SK-N-SH (cell line): ENCODE measurements around the gene MAP3K7. TPM values are rescaled to one million over a fixed set of nuclear protein-coding genes. Genes with fewer than 3 reads are reported as not detected.

ENCODE experiments used
- CTCF ChIA-PET: fragments of 300-600, 350-600 bp; formaldehyde crosslinking; extraction: SDS; loops from one replicate; lab custom pipeline; 2021; lab: Yijun Ruan, JAX
- POLR2A ChIA-PET: fragments of 350-600 bp; sonication (Branson Sonifier 250); formaldehyde crosslinking; extraction: SDS; loops from one replicate; lab custom pipeline; 2020; ENCODE audit warnings: antibody characterized with exemption, inconsistent platforms; lab: Yijun Ruan, JAX
- DNase-seq: peaks from one replicate; pipeline ENCODE4 v3.0.0; 2012
- H2AFZ ChIP-seq: fragments of 200-600 bp; sonication (generic); 2 replicates; pipeline ENCODE4 v1.8.1; 2016; ENCODE audit warnings: antibody characterized with exemption, mild to moderate bottlenecking, low read depth
- H3F3A ChIP-seq: fragments of 200-600 bp; sonication (generic); replicated peaks from 2 replicates; pipeline ENCODE3; 2016; ENCODE audit warnings: antibody characterized with exemption, mild to moderate bottlenecking; ENCODE audit not compliant: insufficient read depth
- H3K27ac ChIP-seq, 2 experiments: fragments of 200-500 bp in 1 of 2; fragments of 200-600 bp in 1 of 2; sonication (Bioruptor generic) in 1 of 2; sonication (generic), shearing (Covaris generic) in 1 of 2; 2 replicates each; pipeline versions ENCODE4 v1.5.1 to v1.6.1; 2014 to 2016; ENCODE audit warnings: low read depth in 2 of 2, inconsistent platforms in 1 of 2, low read length in 1 of 2, mild to moderate bottlenecking in 1 of 2, mixed read lengths in 1 of 2
- H3K27me3 ChIP-seq: fragments of 200-600 bp; sonication (generic), shearing (Covaris generic); 2 replicates; pipeline ENCODE4 v1.6.1; 2016; ENCODE audit warnings: mixed run types; ENCODE audit not compliant: insufficient read depth
- H3K36me3 ChIP-seq, 2 experiments: fragments of 200-500 bp in 1 of 2; fragments of 200-600 bp in 1 of 2; sonication (Bioruptor generic) in 1 of 2; sonication (generic) in 1 of 2; replicated peaks in 1 of 2; 2 replicates each; pipeline versions ENCODE3 to v1.5.1; 2014 to 2016; ENCODE audit warnings: low read length in 1 of 2, mild to moderate bottlenecking in 1 of 2; ENCODE audit not compliant: insufficient read depth in 2 of 2, control insufficient read depth in 1 of 2
- H3K4me1 ChIP-seq, 2 experiments: fragments of 200-500 bp in 1 of 2; fragments of 200-600 bp in 1 of 2; sonication (Bioruptor generic) in 1 of 2; sonication (generic), shearing (Covaris generic) in 1 of 2; 2 replicates each; pipeline versions ENCODE4 v1.5.1 to v1.6.1; 2014 to 2016; ENCODE audit warnings: low read depth in 1 of 2, low read length in 1 of 2, mixed run types in 1 of 2; ENCODE audit not compliant: insufficient read depth in 2 of 2, control insufficient read depth in 1 of 2
- H3K4me2 ChIP-seq: fragments of 200-600 bp; sonication (generic), shearing (Covaris generic); 2 replicates; pipeline ENCODE4 v1.6.1; 2017; ENCODE audit warnings: mixed run types
- H3K4me3 ChIP-seq, 2 experiments: fragments of 200-500 bp in 1 of 2; fragments of 200-600 bp in 1 of 2; sonication (Bioruptor generic) in 1 of 2; sonication (generic), shearing (Covaris generic) in 1 of 2; 2 replicates each; pipeline versions ENCODE4 v1.5.1 to v1.8.1; 2014 to 2016; ENCODE audit warnings: low read depth in 2 of 2, inconsistent platforms in 1 of 2, low read length in 1 of 2, mild to moderate bottlenecking in 1 of 2, mixed read lengths in 1 of 2, moderate library complexity in 1 of 2
- H3K79me2 ChIP-seq: fragments of 200-600 bp; sonication (generic); 2 replicates; pipeline ENCODE4 v1.8.1; 2017; ENCODE audit warnings: mild to moderate bottlenecking; ENCODE audit not compliant: insufficient read depth
- H3K9ac ChIP-seq: fragments of 200-600 bp; sonication (generic); 2 replicates; pipeline ENCODE4 v1.6.1; 2017; ENCODE audit warnings: mixed run types
- H3K9me2 ChIP-seq: fragments of 200-600 bp; sonication (generic); 2 replicates; pipeline ENCODE4 v1.6.1; 2017; ENCODE audit warnings: mixed run types
- H3K9me3 ChIP-seq: fragments of 200-600 bp; sonication (generic); 2 replicates; pipeline ENCODE4 v1.6.1; 2017; ENCODE audit warnings: mixed run types, mild to moderate bottlenecking, moderate library complexity
- H4K20me1 ChIP-seq: fragments of 200-600 bp; sonication (generic); 2 replicates; pipeline ENCODE4 v1.6.1; 2017; ENCODE audit warnings: mild to moderate bottlenecking, mixed run types; ENCODE audit not compliant: insufficient read depth
- CTCF ChIP-seq: fragments of 200-600 bp; sonication (generic); IDR thresholded peaks from 2 replicates; pipeline ENCODE4 v1.6.1; 2017; ENCODE audit warnings: antibody characterized with exemption, mild to moderate bottlenecking, moderate library complexity
- ELF1 ChIP-seq: IDR thresholded peaks from 2 replicates; pipeline ENCODE4 v1.4.0; 2012
- EZH2phosphoT487 ChIP-seq: fragments of 200-600 bp; sonication (generic); IDR thresholded peaks from 2 replicates; pipeline ENCODE4 v1.6.1; 2017; ENCODE audit warnings: low read depth, mixed run types, mild to moderate bottlenecking, antibody characterized with exemption, moderate library complexity, borderline replicate concordance
- FOXJ3 ChIP-seq: sonication (generic); formaldehyde crosslinking; IDR thresholded peaks from 2 replicates; pipeline ENCODE4 v1.5.1; 2020; ENCODE audit warnings: mild to moderate bottlenecking, missing genetic modification reagents
- FOXM1 ChIP-seq: IDR thresholded peaks from 2 replicates; pipeline ENCODE4 v1.4.0; 2012; ENCODE audit warnings: low read depth, mild to moderate bottlenecking
- GABPA ChIP-seq: IDR thresholded peaks from 2 replicates; pipeline ENCODE4 v1.4.0; 2012; ENCODE audit warnings: low read depth, mild to moderate bottlenecking
- GATA2 ChIP-seq: sonication (generic); formaldehyde crosslinking; IDR thresholded peaks from 2 replicates; pipeline ENCODE4 v1.5.0; 2020; ENCODE audit warnings: mild to moderate bottlenecking, missing genetic modification reagents
- IRF3 ChIP-seq: fragments of 150-350 bp; IDR thresholded peaks from 2 replicates; pipeline ENCODE4 v1.6.1; 2016; ENCODE audit warnings: mild to moderate bottlenecking, low read depth, low read length
- MAX ChIP-seq: IDR thresholded peaks from 2 replicates; pipeline ENCODE4 v1.4.0; 2012; ENCODE audit warnings: low read depth
- MEF2A ChIP-seq: IDR thresholded peaks from 2 replicates; pipeline ENCODE4 v1.4.0; 2012; ENCODE audit warnings: low read depth, borderline replicate concordance
- MXI1 ChIP-seq: IDR thresholded peaks from 2 replicates; pipeline ENCODE4 v1.6.1; 2012; ENCODE audit warnings: mild to moderate bottlenecking, low read depth, low read length, improper control_type of control experiment
- NFIC ChIP-seq: IDR thresholded peaks from 2 replicates; pipeline ENCODE4 v1.4.0; 2012; ENCODE audit warnings: borderline replicate concordance
- POLR2AphosphoS5 ChIP-seq: IDR thresholded peaks from 2 replicates; pipeline ENCODE4 v1.6.1; 2012; ENCODE audit warnings: low read depth, low read length
- RCOR1 ChIP-seq: fragments of 150-350 bp; IDR thresholded peaks from 2 replicates; pipeline ENCODE4 v1.6.1; 2017; ENCODE audit warnings: antibody characterized with exemption, low read length
- RXRA ChIP-seq: IDR thresholded peaks from 2 replicates; pipeline ENCODE4 v1.4.0; 2012; ENCODE audit warnings: low read depth, mild to moderate bottlenecking, borderline replicate concordance
- TCF12 ChIP-seq: IDR thresholded peaks from 2 replicates; pipeline ENCODE4 v1.4.0; 2012
- USF1 ChIP-seq: IDR thresholded peaks from 2 replicates; pipeline ENCODE4 v1.4.0; 2012; ENCODE audit warnings: low read depth, borderline replicate concordance
- WGBS: methylation state at CpG from one replicate; pipeline ENCODE4 v1.1.6; 2017; ENCODE audit warnings: low lambda C conversion rate; 5-methylcytosine and 5-hydroxymethylcytosine counted together
- polyA plus RNA-seq, 3 experiments: library from polyadenylated mRNA; depleted of rRNA; stranded (reverse); fragments of >200 nt; gene quantifications; 2 replicates each; pipeline ENCODE4 v1.2.3, GENCODE V29; 2012
- TF ChIP-seq, protein P1 (sequence below): IDR thresholded peaks from 2 replicates; pipeline ENCODE4 v1.6.1; 2012; ENCODE audit warnings: mild to moderate bottlenecking, low read depth, low read length, moderate library complexity

MAP3K7 gene
- polyA plus RNA-seq, 1 of the 3 experiments (the other 2 are of a cell fraction) = 21.1 TPM

DNA sequence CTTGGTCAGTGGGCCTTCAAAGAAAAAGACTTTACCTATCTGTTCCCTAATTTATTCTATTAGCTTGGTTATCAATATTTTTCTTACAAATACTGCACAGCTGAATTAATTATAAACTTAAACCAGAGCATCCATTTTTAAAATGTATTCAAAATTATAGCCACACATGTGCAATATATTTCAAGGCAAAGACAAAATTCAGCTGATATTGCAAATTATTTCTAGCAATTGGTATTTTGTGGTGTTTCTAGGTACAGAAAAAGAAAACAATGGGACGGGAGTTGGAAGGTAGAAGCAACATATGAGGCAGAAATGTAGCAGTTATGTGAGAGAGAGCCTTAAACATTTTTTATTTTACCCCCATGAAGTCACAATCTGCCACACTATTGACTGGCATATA lies 64.9 kb downstream of the MAP3K7 start:
- Histone ChIP-seq H3K4me2 (no peak overlapping the region), H3F3A (no peaks in the 10 kb centered on the region), H3K9me3 (no peaks in the 10 kb centered on the region; the same call in 1 of the 2 replicates), H3K27ac (no peak overlapping the region), H3K36me3 (peaks cover 65 to 72% of the 10 kb centered on the region in 2 experiments), H3K9ac (no peak overlapping the region), H3K79me2 (0 out of 2 replicates have a peak, but pooled peaks cover 4% of the 10 kb centered on the region), H3K4me3 (no peak overlapping the region), H4K20me1 (no peaks in the 10 kb centered on the region), H3K4me1 (no peaks in the 10 kb centered on the region), H3K27me3 (no peaks in the 10 kb centered on the region), H2AFZ (no peak overlapping the region), H3K9me2 (no peaks in the 10 kb centered on the region)
- ChIA-PET CTCF (interaction anchor here (0.9 kb wide), 1 partner anchor 9 kb away, joined by 3 read pairs; no protein-coding TSS in a partner anchor), POLR2A (no interaction called here)
- 94% methylated on average over 1 of the region's 1 CpG for WGBS
- no peak for DNase-seq
- TF ChIP-seq NFIC (no peak), MAX (no peak), RXRA (no peak), GATA2 (CRISPR knock-in tag) (no peak), POLR2AphosphoS5 (no peak), MXI1 (no peak), EZH2phosphoT487 (no peak), FOXJ3 (no peak), GABPA (no peak), IRF3 (no peak), CTCF (no peak), MEF2A (no peak), USF1 (no peak), FOXM1 (no peak), ELF1 (no peak), RCOR1 (no peak), TCF12 (no peak)
- TF ChIP-seq, protein P1, sequence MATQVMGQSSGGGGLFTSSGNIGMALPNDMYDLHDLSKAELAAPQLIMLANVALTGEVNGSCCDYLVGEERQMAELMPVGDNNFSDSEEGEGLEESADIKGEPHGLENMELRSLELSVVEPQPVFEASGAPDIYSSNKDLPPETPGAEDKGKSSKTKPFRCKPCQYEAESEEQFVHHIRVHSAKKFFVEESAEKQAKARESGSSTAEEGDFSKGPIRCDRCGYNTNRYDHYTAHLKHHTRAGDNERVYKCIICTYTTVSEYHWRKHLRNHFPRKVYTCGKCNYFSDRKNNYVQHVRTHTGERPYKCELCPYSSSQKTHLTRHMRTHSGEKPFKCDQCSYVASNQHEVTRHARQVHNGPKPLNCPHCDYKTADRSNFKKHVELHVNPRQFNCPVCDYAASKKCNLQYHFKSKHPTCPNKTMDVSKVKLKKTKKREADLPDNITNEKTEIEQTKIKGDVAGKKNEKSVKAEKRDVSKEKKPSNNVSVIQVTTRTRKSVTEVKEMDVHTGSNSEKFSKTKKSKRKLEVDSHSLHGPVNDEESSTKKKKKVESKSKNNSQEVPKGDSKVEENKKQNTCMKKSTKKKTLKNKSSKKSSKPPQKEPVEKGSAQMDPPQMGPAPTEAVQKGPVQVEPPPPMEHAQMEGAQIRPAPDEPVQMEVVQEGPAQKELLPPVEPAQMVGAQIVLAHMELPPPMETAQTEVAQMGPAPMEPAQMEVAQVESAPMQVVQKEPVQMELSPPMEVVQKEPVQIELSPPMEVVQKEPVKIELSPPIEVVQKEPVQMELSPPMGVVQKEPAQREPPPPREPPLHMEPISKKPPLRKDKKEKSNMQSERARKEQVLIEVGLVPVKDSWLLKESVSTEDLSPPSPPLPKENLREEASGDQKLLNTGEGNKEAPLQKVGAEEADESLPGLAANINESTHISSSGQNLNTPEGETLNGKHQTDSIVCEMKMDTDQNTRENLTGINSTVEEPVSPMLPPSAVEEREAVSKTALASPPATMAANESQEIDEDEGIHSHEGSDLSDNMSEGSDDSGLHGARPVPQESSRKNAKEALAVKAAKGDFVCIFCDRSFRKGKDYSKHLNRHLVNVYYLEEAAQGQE = no peak
